GM21528 (cell line): ENCODE measurements around the gene RPN1.

Source experiments
- ATAC-seq: cut with Tn5 transposase; IDR thresholded peaks from one replicate; pipeline ENCODE4 v1.9.1; 2021; ENCODE audit warnings: mild to moderate bottlenecking, moderate library complexity; ENCODE audit not compliant: unreplicated experiment, low FRiP score

The RPN1 gene

DNA sequence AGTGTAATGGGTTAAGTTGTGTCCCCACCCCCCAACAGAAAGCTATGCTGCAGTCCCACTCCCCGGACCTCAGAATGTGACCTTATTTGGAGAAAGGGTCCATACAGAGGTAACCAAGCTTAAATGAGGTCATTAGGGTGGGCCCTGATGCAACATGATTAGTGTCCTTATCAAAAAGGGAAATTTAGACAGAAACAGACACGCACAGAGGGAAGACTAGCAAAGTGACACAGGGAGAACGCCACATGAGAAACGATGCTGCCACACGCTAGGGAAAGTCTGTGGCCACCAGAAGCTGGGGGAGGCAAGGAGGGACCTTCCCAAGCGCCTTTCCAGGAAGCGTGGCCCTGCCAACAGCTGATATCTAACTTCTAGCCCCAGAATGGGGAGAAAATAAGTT lies 65.4 kb downstream of the RPN1 start:
- ATAC-seq, result no peak

- no peak for ATAC-seq
Observed at GRCh38 chr3:128584412-128585020, 66.1 kb downstream of the RPN1 start.

- no peak for ATAC-seq
Observed at GRCh38 chr3:128581566-128581965, 69.1 kb downstream of the RPN1 start.

DNA sequence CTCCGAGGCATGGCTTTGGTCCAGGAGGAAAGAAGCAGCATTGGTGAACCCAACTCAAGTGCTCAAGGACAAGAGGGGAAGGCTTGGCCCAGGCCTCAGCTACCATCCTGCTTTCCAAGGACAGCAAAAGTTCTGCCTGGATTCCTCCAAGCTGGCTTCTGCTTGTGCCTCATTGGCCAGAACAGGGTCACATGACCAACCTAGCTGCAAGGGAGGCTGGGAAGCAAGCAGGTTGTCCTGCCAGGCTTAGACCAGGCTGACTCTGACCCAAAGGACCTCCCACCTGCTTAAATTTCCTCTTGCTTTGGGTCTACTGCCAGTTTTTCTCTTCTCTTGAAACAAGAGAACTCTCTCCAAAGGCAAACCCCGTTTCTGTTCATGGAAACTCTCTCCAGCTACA lies 70.7 kb downstream of the RPN1 start:
- no peak for ATAC-seq

DNA sequence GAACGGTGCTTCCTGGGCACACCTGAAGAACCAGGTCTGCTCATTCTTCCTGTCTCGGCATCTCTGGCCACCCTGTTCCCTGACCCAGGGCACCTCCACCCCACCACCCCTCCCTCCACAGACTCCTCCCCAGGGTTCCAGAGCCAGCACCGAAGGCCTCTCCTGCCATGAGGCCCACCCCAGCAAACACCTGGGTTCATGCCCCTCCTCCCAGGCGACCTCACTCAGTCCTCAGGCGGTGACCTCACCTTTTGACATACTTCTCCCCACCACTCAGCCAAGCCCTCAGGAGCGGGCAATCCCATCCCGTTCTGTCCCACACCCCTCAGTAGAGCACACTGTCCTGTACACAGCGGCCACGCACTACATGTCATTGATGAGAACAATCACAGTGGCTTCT lies 72.3 kb downstream of the RPN1 start:
- ATAC-seq, result no peak

DNA sequence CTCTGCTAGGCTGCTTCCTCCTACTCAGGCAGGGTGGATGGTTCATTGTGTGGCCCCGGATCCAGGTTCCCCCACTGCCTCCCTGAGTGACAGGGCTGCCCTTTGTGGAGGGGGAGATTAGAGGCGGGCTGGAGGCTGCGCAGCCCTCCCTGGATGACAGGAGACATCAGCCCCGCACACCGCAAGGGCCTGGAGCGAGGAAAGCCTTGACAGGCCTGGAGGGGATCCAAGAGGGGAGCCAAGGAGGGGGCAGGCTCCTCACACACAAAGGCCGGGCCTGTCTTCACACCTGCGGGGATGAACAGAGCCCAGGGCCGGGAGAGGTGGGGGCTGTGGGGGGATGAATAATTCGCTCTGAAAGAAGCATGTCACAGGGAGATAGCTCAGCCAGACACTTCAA lies 72.9 kb downstream of the RPN1 start:
- no peak for ATAC-seq

DNA sequence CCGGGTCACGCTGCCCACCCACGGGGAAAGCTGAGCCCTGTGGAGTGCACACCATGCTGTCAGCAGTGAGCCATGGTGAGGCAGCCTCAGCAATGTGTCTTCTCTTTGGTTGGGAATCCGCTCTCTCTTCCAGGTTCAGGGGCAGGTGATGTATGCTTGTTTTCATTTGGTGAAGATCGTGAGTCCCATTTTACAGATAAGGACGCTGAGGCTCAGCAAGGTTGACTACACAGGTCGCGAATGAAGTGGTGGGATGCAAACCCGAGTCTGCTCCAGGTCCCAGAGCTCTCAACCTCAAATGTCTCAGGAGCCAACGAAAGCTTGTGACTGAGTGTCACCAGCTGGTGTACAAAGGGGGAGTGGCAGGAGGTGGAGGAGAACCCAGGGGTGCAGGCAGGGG lies 74.3 kb downstream of the RPN1 start:
- ATAC-seq, result no peak

- no peak for ATAC-seq
Observed at GRCh38 chr3:128575777-128576176, 74.8 kb downstream of the RPN1 start.

DNA sequence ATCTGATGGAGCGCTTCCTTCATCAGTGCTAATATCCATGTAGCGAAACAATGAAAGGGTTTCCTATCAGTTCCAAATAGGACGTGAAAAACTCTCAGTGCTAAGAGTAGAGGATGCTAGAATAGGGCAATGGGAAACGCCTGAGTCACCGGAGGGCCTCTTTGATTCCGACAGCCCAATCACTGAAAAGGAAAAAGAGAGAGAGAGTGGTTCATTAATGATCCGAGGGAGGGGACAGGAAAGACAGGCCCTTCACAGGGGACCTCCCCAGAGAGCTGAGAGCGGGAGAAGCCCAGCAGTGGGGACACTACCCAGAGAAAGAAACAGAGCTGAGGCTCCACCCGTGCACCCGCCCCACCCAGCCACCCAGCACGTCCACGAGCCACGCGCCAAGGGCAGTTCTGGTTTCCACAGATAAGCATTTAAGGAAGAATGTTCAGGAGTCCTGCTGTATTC lies 76.9 kb downstream of the RPN1 start:
- ATAC-seq, result no peak

GRCh38 chr3:128573160-128573559 lies 77.5 kb downstream of the RPN1 start:
- no peak for ATAC-seq

GRCh38 chr3:128572644-128573105 lies 77.9 kb downstream of the RPN1 start:
- no peak for ATAC-seq

GRCh38 chr3:128572013-128572412 lies 78.6 kb downstream of the RPN1 start:
- ATAC-seq, result no peak
